HG03354 (cell line): ENCODE data around the gene PIAS3.

Experiments used
- ATAC-seq: cut with Tn5 transposase; IDR thresholded peaks from one replicate; pipeline ENCODE4 v1.9.1; 2021; ENCODE audit warnings: mild to moderate bottlenecking; ENCODE audit not compliant: unreplicated experiment, poor library complexity, severe bottlenecking

Gene PIAS3

DNA sequence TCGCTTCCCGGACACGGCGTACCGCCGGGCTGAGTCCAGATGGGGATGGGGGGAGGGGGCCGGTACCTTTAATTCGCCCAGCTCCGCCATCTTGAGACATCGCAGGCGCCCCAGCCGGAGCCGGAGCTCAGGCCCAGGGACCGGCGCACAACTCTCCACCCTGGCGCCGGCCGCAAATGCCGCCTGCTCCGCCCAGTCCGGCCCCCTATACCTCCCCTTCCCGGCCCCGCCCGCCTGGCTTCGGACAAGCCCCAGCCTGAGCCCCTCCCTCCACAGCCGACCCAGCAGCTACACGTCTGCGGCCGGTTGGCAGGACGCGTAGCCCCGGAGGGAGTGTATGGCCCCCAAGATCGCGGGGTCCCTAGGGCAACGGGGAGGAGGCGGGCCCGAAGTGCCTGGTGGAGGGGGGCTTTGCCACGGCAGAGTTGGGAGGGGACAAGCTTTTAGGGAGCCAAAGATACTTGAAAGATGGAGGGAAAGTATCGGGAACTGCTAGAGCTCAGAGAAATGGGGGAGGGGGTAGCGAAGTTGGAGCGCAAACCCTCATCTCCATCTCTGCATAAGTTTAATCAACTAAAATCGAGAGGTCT lies at the start of gene PIAS3:
Gene PIAS3 (minus strand): TSS at position 181 of the 590 bp plus-strand sequence. CDS start 91 bp downstream, at position 90.
- ATAC-seq: peak; percentile 84

DNA sequence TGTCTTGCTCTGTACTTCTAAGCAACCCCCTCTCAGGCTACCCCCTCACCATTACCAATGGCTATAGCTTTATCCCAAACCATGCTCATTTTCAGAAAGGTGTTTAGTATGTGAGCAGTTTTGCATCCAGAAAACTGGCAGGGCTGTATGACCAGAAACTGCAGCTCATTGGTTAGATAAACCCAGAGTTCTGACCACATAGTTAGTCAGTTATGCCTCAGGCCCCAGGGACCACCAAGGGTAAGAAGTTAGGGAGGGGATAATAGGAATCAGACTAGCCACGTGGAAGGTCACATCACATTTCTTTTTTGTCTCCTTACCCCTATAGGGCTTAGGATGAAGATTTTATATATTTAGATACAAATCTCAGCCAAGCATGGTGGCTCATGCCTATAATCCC lies 49.8 kb upstream of the PIAS3 start:
- ATAC-seq: no peak

DNA sequence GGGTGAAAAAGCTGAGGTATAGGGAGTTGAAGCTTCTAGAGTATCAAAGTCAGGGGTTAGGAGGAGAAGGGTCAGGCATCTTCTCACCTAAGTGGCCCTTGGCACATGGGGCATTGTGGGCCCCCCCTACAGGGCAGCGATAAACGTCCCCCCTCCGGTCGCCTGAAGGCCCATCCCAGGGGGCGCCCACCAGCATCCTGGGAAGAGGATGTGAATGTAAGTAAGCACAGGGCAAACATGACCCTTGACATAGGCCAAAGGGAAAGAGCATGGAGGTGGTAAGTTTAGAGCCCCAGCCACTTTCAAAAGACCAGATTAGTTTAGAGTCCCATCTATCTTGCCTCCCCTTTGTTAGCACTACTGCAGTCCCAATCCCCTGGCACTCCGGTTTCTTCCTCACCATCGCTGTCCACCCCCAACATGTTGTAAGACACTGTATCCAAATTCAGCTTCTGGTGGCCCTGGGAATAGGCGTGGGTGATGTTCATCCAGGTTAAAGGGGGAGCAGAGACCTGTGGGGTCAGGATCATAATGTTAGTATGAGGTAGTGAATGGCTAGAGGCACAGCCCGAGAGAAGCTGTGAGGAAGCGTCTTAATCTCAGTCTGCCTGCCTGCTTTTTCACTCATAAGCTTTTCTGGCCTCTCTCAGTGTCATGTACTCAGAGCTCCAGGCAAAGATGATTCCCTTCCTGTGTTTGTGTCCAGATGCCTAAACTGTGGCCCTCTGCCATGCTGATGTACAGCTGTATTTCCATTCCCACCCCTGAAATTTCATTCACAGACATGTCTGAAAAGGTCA lies 48.3 kb upstream of the PIAS3 start:
- no peak for ATAC-seq

DNA sequence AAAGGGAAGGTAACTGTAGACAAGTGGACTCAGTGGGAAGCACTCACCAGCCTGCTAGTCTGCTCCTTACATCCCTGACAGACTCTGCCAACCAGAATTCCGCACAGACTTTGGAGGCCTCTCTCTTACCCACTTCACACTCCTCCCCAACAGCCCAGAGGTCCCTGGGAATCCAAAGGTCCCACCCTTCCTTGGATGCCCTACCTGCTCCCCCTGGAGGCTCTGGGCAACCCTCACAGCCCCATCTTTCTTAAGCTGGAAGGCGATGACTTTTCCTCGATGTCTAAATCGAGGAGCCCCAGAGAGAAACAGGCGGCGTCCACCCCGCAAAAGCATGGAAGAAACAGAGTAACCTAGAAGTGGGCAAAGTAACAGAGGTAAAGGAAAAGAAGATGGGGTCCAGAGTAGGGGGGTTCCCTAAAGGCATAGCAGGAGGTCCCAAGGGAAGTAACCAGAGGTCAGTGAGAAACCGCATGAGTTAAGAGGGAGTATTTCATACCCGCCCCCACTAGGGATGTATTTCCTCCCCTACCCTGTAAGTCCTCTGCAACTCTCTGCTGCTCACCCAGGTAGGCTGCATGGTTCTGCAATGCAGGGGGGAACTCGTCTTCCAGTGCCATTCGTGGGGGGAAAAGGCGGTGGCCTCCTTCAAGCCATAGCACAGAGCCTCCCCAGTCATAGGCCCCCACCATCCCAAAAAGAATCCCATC lies 42.6 kb upstream of the PIAS3 start:
- no peak for ATAC-seq

DNA sequence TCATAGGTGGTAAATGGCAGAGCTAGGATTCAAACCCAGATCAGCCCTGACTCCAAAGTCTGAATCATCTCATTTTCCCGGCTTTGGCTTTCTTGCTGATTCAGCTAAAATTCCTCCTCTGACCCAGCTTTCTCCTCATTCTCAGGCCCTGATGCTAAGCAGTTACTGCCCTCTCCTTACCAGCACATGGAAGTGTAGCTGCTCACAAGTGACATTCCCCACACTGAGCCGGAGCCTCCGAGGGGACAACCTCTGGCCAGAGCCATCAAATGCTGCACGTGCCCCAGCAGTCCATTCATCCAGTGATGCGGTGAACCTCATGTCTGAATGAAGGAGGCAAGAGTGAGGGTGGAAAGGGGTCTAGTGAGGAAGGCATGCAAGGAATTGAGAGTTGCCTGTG lies 39.9 kb upstream of the PIAS3 start:
- no peak for ATAC-seq

DNA sequence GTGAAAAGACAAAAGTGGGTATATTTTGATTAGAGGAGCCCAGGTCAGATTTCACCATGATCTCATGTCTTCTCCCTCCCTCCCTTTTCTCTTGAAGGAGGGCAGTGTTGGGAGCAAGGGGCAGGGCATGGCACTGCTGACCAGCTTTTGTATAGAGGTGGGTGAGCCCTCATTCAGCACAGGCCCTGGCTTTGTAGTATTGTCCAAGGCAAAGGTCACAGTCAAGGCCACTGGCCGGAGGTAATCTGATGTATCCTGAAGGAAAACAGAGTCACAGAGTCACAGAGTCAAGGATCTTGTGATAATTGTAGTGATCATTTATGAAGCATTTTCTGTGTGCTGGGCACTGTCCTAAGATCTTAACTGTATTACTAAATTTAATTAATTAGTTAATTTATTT lies 39.1 kb upstream of the PIAS3 start:
- ATAC-seq: no peak

DNA sequence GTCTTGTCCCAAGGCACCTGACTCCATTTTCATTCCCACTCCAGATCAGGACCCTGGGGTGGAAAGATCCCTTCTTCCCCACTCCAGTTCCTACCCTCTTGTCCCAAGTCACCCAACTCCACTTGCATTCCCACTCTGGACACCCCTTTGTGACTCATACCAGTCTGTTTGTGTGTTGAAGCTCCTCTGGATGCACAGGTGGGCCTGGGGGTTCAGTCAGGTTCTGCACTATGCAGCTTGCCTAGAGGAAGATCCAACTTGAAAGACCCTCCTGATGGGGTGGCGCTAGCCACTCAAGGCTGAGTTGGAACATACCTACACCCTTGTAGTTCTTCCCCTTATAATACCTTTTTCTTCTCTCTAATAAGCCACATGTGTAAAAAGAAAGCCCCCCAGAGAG lies 36.6 kb upstream of the PIAS3 start:
- ATAC-seq: no peak

DNA sequence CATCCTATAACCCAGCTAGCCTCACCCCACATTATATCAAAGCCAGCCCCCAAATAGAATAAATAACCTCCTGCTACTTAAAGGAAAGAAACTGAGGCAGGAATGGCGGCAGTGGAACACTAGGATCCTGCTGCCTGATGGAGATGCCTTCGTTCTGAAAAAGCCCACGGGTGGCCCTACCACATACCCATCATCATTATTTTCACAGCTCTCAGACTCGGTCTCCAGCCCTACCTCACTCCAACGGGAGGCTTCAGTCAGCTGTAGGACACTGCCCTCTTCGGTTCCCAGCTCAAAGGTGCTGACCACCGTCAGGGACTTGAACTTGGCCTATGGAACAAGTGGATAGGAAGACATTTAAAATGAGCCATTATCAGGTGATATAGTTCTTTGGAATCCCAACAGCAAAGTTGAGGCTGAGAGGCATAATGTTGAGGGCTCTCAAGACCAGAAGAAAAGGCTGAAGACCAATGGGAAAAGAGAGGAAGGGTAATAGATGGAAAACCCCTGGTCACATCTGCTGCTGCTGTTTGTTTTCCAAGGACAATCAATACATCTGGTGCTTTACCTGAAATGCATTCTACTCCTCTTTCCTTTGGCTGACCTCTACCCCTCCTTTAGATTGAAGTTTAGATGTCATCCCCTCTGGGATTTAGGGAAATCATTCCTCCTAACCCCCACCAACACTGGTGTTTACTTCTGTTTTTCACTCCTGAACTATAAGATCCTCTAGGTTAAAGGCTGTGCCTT lies 34.6 kb upstream of the PIAS3 start:
- no peak for ATAC-seq

DNA sequence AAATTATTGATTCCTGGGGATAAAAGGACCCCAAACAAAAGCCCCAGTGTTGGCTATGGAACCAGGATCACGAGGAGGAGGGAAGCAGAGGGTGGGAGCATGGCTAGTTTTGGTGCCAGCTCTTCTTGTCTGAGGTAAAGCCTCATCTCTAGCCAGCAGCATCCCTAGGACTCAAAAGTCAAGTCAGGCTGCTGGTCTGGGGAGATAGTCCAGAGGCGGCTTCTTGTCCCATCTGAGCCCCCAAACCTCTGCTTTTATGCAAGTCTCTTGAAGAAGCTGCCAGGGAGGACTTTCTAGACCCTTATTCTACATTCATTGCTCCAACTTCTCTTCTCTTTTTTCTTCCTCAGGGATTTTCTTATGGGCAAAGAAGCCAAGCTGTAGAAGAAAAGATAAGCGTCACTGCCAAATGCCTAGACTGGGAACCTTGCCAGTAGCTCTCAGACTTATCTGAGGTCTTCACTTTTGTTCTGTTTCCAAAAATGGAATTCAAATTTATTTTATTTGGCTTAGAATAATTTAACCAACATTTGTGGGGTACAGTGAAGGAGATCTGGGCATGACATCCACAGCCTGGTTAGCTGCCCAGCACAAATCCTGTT lies 33.7 kb upstream of the PIAS3 start:
- no peak for ATAC-seq

DNA sequence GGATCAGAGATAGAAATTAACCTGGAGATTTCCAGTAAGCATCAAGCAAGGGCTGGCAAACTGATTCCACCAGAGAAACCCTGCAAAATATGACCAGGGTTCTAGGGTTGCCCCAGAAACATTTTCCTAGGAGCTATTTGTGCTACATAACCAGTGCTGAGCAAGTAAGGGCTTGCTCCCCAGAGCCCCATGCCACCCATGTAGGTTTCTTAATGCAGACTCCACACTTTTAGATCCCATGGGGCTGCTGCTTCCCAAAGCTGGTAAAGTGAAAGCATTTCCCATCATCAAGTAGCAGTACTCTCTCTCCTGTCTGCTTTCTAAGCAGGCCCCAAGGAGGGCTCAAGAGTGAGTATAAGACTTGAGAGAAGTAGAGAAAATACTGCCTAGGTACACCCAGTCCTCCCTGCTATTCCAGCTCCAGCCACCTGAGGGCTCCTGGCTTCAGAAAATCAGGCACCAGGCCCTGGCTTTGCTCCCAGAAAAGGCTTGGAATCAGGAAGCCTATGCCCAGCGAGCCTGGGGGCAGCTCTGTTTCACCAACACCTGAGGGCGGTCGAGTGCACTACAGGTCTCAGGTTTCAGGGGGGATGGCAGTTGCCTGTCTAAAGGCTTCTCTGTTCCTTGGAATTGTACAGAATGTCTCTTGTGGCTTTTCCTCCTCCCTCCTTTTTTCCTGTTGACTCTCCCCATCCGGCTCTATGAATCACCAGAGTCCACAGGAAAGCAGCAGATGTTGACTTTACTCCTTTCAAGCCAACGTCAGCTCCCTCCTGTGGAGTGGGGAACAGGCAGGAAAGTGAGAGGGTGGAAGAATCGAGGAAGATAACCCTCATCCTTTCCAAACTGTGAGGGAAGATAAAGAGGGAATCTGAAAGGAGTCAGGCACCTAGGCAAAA lies 33.0 kb upstream of the PIAS3 start:
- ATAC-seq: no peak

DNA sequence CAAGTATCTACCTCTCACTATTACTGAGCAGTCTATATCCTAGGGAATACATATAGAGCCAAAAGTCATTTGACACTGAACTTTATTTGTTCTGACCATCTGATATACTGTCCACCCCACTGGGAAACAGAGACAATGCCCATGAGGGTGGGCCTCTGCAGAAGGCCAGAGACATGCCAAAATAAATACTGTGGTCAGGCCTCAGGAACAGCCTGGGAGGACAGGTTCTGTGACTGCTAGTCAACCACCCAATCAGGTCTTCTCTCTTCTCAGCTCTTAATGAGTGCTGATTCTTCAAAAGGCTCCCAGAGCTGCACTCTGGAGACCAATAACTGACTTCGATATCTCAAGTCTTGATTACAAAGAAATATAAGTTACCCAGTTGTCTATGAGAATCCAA lies 32.3 kb upstream of the PIAS3 start:
- no peak for ATAC-seq

DNA sequence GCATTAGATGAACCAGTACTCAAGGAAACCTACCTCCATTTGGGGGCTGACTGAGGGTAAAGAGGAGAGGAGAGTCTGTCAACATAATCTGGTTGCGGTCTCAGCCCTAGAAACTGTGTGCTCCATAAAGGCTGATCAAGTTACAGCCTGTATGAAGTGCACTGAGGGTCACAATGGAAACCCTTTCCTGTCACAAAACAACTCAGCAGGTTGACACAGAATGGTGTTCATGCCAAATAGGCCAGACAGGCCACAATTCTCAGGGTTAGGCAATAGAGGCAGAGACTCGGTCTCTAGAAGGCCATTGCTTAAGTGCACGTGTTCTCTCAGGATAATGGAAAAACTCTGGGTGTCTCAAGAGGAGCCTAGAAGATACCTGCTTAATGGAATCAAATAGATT lies 30.8 kb upstream of the PIAS3 start:
- ATAC-seq: no peak

DNA sequence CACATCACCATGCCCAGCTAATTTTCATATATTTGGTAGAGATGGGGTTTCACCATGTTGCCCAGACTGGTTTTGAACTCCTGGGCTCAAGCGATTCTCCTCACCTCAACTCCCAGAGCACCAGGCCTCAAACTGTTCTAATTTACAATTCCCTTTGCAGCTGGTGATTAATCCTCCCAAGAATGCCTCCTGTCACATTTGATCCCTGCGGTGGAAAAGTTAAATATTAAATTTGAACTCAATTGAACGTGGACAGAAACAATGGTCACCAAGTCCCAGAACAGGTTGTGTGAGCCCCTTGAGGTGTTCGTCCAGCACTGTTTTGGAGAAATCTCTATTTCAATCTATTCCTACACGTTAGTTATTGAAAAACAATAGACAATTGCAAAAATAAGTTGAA lies 28.8 kb upstream of the PIAS3 start:
- no peak for ATAC-seq

DNA sequence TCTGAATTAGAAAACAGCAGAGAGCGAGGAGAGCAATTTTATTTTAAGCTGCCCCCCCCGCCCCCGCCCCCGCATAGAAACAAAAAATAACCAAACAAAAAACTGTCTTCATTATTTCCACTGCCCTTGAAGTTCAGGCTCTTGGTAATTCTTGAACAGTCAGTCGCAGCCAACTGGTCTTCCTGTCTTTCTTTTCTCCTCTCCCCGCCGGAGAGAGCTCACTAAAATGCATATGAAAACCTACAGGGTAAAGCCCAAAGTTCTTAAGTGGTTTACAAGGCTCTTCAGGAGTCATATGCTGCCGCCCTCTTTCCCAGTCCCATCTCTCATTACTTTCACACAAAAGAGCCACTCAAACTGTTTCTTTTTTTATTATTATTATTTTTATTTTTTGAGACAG lies 27.9 kb upstream of the PIAS3 start:
- no peak for ATAC-seq

DNA sequence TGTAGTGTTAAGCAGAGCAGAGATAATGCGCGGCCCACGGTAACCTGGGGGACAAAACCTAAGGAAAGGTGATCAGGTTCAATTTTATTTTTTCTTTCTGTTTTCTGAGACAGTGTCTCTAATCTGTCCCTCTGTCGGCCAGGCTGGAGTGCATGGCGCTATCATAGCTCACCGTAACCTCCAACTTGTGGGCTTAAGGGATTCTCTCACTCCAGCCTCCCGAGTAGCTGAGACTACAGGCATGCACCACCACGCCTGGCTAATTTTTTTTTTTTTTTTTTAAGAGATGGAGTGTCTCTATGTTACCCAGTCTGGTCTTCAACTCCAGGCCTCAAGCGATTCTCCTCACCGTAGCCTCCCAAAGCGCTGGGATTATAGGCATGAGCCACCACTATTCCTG lies 27.5 kb upstream of the PIAS3 start:
- ATAC-seq: no peak

DNA sequence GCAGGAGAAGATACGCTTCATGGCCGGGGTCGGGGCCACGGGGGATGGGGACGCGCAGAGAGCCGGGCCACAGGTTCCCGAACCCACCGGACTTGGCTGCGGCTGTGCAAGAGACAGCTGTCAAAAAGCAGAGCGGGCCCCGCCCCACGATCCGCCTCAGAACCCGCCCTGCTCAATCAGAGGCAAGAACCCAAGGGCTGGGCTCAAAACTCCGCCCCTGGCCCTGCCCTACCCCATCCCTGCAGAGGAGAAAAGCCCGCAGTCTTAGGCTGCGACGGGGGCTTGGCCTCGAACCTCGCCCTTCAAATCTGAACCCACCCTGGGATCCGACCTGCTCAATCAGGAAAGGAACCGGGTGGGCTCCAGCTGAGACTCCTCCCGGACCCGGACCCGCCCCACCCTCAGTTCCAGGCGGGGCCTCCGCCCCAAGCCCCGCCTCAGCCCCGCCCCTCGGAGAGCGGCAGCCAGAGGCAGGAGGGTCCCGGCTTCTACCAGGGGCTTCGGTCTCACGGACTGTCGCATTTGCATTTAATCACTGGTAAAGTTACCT lies 26.9 kb upstream of the PIAS3 start, which contains the start of gene ANKRD35:
Gene ANKRD35 (minus strand): TSS at position 129 of the 550 bp plus-strand sequence. CDS start 108 bp downstream, at position 21.
- ATAC-seq: peak; percentile 100

DNA sequence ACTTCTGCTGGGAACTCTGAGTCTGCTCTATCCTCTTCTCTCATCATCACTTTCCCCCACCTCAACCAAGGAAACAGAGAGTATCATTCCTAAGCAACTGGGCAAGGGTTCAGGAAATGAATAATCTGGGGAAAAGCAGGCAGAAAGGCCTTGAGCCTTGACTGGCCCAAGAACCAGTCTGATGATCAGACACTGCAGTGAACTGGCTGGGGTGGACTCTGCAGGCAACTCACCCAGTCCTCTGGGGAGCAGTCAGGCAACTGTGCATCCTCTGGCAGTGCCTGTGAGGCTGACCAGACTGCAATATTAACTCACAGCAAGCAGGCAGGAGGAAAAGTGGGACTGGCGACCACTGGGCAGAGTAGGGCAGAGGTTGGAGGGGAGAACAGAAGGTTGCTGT lies 25.8 kb upstream of the PIAS3 start:
- no peak for ATAC-seq

DNA sequence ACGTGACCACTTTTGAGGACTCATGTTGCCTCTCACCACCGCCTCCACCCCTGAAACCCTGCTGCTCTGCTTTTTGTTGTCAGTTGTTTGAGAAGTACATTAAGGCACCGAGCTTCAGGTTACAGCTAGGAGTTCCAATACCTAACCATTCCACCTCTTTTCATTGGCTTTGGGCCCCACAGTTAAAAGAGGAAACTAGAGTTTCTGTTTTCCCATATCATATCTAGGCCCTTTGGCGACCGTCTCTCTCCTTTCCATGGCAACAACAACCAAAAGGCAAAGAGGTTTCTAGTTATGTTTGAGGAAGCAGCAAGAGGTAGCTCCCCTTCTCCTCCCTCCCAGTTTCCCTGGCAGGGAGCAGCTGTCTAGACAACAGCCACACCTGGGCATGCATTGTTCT lies 20.9 kb upstream of the PIAS3 start:
- no peak for ATAC-seq

DNA sequence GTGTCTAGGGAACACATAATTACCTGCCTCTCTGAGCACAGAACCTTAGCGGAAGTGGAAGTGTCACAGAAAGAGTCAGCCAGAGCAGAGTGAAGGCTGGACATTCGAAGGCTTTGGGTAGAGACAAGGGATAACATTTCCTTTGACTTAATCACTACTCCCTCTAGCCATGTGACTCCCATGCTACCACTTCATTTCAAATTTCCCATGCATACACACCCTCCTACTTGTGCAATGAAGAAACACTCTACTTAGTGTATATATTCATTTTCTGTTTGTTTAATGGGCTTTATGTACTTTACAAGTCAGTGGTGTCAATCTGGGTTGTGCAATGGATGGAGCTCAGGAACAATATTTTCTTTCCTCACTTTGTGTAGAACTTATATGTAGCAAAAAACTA lies 19.8 kb upstream of the PIAS3 start:
- ATAC-seq: no peak
